ENCODE measurements around the gene SLC43A1. TPM values are rescaled to one million over a fixed set of nuclear protein-coding genes. Genes with fewer than 3 reads are reported as not detected.

Gene SLC43A1
- total and polyA plus RNA-seq, 2 experiments from 2014 or later = 19.6 to 49.7 TPM

DNA sequence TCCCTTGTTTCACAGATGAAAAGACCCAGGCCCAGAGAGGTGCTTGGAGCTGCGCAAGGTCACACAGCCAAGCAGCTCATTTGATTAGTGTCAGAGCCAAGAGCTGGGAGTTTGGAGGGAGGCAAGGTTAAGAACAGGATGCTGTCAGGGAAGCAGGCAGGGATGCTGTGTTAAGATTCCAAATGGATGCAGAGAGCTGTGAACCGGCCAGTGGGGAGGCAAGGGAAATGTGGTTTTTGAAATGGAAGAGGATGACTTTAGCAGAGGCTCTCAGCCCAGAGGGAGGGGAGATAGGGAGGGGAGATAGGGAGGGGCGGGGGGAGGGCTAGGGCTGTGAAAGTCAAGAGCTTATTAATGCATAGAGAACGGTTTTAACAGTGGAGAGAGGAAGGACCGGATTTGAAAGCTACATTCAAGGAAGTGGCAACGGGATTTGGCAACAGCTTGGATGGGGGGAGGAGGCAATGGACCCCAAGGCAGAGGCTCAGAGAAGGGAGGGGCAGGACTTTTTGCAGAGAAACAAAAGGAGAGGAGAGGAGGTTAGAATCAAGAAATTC, 42.1 kb downstream of the SLC43A1 start:
- H3F3A ChIP-seq (replicated peaks; ENCODE audit: low read depth) = peaks cover 22% of the 10 kb centered on the region; the same call in 1 of the 2 replicates
- peaks cover 35% of the 10 kb centered on the region for H3K36me3 Mint-ChIP-seq (ENCODE audit: low read depth)
- peak overlapping the region; percentile 21; the same call in 1 of the 3 replicates for H3K4me3 Mint-ChIP-seq
- H3K36me3 ChIP-seq (ENCODE audit: insufficient read depth) = no peaks in the 10 kb centered on the region
- TF ChIP-seq, protein P1, sequence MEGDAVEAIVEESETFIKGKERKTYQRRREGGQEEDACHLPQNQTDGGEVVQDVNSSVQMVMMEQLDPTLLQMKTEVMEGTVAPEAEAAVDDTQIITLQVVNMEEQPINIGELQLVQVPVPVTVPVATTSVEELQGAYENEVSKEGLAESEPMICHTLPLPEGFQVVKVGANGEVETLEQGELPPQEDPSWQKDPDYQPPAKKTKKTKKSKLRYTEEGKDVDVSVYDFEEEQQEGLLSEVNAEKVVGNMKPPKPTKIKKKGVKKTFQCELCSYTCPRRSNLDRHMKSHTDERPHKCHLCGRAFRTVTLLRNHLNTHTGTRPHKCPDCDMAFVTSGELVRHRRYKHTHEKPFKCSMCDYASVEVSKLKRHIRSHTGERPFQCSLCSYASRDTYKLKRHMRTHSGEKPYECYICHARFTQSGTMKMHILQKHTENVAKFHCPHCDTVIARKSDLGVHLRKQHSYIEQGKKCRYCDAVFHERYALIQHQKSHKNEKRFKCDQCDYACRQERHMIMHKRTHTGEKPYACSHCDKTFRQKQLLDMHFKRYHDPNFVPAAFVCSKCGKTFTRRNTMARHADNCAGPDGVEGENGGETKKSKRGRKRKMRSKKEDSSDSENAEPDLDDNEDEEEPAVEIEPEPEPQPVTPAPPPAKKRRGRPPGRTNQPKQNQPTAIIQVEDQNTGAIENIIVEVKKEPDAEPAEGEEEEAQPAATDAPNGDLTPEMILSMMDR (conservative IDR thresholded peaks at IDR 0.05; ENCODE audit: low read depth in 2 of 2) = no peak
- no peak overlapping the region for H2AFZ ChIP-seq
- peaks cover 39% of the 10 kb centered on the region for H3K27me3 ChIP-seq (ENCODE audit: insufficient read depth)
- peak overlapping the region; percentile 41; the same call in 1 of the 2 replicates for H3K4me2 ChIP-seq
- H4K20me1 ChIP-seq (replicated peaks; ENCODE audit: insufficient read depth) = no peaks in the 10 kb centered on the region; the same call in 1 of the 2 replicates
- no peak overlapping the region for H3K27ac ChIP-seq (ENCODE audit: low read depth)
- no peak for ATAC-seq
- no peak for DNase-seq (ENCODE audit: low spot score)
- peaks cover 53% of the 10 kb centered on the region for H3K4me1 ChIP-seq (ENCODE audit: insufficient read depth)
- H3K4me3 ChIP-seq = no peak overlapping the region
- H3K27ac Mint-ChIP-seq = no peak overlapping the region
- H3K79me2 ChIP-seq (replicated peaks; ENCODE audit: insufficient read depth) = no peaks in the 10 kb centered on the region
- H3K9me2 ChIP-seq (ENCODE audit: insufficient read depth) = no peaks in the 10 kb centered on the region
- peaks cover 40% of the 10 kb centered on the region for H3K27me3 Mint-ChIP-seq (ENCODE audit: insufficient read depth, low read depth, poor library complexity)
- H3K9me3 Mint-ChIP-seq = no peaks in the 10 kb centered on the region; the same call in 2 of the 3 replicates
- peaks cover 54% of the 10 kb centered on the region for H3K4me1 Mint-ChIP-seq

DNA sequence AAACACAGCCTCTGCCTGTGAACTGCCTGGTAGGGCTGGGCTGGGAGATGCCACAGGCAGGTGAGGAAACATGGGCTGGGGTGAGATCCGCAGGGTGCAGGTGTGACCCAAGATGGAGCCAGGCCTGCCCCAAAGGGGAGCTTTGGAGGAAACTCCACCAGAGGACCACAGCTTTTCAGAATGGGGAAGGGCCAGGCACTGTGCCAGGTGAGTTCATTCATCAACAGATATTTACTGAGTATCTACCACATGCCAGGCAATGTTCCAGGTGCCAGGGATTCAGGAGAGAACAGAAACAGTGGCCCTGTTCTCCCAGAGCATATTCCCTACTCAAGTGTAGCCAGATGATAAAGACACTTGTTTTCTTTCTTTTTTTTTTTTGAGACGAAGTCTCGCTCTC, 44.0 kb downstream of the SLC43A1 start:
- peaks cover 25% of the 10 kb centered on the region; the same call in 1 of the 2 replicates for H3F3A ChIP-seq (replicated peaks; ENCODE audit: low read depth)
- no peaks in the 10 kb centered on the region for H3K9me2 ChIP-seq (ENCODE audit: insufficient read depth)
- Mint-ChIP-seq H3K9me3 (no peaks in the 10 kb centered on the region; the same call in 2 of the 3 replicates), H3K4me3 (no peak overlapping the region), H3K27ac (no peak overlapping the region), H3K4me1 (peaks cover 47% of the 10 kb centered on the region), H3K36me3 (ENCODE audit: low read depth) (peaks cover 38% of the 10 kb centered on the region), H3K27me3 (ENCODE audit: insufficient read depth, low read depth, poor library complexity) (peaks cover 27% of the 10 kb centered on the region)
- peaks cover 21% of the 10 kb centered on the region for H3K27me3 ChIP-seq (ENCODE audit: insufficient read depth)
- no peaks in the 10 kb centered on the region; the same call in 1 of the 2 replicates for H4K20me1 ChIP-seq (replicated peaks; ENCODE audit: insufficient read depth)
- H2AFZ ChIP-seq = no peak overlapping the region
- no peaks in the 10 kb centered on the region for H3K79me2 ChIP-seq (replicated peaks; ENCODE audit: insufficient read depth)
- no peak overlapping the region for H3K4me2 ChIP-seq
- H3K36me3 ChIP-seq (ENCODE audit: insufficient read depth) = no peaks in the 10 kb centered on the region; the same call in 1 of the 2 replicates
- no peak for ATAC-seq
- no peak overlapping the region for H3K4me3 ChIP-seq
- no peak overlapping the region for H3K27ac ChIP-seq (ENCODE audit: low read depth)
- peaks cover 49% of the 10 kb centered on the region for H3K4me1 ChIP-seq (ENCODE audit: insufficient read depth)
- no peak for DNase-seq (ENCODE audit: low spot score)
- TF ChIP-seq, protein P2, sequence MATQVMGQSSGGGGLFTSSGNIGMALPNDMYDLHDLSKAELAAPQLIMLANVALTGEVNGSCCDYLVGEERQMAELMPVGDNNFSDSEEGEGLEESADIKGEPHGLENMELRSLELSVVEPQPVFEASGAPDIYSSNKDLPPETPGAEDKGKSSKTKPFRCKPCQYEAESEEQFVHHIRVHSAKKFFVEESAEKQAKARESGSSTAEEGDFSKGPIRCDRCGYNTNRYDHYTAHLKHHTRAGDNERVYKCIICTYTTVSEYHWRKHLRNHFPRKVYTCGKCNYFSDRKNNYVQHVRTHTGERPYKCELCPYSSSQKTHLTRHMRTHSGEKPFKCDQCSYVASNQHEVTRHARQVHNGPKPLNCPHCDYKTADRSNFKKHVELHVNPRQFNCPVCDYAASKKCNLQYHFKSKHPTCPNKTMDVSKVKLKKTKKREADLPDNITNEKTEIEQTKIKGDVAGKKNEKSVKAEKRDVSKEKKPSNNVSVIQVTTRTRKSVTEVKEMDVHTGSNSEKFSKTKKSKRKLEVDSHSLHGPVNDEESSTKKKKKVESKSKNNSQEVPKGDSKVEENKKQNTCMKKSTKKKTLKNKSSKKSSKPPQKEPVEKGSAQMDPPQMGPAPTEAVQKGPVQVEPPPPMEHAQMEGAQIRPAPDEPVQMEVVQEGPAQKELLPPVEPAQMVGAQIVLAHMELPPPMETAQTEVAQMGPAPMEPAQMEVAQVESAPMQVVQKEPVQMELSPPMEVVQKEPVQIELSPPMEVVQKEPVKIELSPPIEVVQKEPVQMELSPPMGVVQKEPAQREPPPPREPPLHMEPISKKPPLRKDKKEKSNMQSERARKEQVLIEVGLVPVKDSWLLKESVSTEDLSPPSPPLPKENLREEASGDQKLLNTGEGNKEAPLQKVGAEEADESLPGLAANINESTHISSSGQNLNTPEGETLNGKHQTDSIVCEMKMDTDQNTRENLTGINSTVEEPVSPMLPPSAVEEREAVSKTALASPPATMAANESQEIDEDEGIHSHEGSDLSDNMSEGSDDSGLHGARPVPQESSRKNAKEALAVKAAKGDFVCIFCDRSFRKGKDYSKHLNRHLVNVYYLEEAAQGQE (IDR thresholded peaks at IDR 0.05; ENCODE audit: unreplicated experiment) = no peak
- TF ChIP-seq, protein P3, sequence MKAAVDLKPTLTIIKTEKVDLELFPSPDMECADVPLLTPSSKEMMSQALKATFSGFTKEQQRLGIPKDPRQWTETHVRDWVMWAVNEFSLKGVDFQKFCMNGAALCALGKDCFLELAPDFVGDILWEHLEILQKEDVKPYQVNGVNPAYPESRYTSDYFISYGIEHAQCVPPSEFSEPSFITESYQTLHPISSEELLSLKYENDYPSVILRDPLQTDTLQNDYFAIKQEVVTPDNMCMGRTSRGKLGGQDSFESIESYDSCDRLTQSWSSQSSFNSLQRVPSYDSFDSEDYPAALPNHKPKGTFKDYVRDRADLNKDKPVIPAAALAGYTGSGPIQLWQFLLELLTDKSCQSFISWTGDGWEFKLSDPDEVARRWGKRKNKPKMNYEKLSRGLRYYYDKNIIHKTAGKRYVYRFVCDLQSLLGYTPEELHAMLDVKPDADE (IDR thresholded peaks at IDR 0.05) = no peak
- TF ChIP-seq STAT1 (IDR thresholded peaks at IDR 0.05; ENCODE audit: unreplicated experiment) = no peak
- TF ChIP-seq POLR2AphosphoS5 (IDR thresholded peaks at IDR 0.05; ENCODE audit: low read depth) = no peak
- no peak for TF ChIP-seq JUNB (IDR thresholded peaks at IDR 0.05; ENCODE audit: unreplicated experiment)
- TF ChIP-seq ZNF331 (CRISPR knock-in tag; IDR thresholded peaks at IDR 0.05; ENCODE audit: low read depth) = no peak
- TF ChIP-seq EZH2phosphoT487 (IDR thresholded peaks at IDR 0.05; ENCODE audit: unreplicated experiment) = no peak
- TF ChIP-seq ZNF114 (CRISPR knock-in tag; IDR thresholded peaks at IDR 0.05) = no peak
- no peak for TF ChIP-seq NANOG (IDR thresholded peaks at IDR 0.05; ENCODE audit: borderline replicate concordance)
- no peak for TF ChIP-seq EZH2 (IDR thresholded peaks at IDR 0.05; ENCODE audit: low read depth, unreplicated experiment)
- TF ChIP-seq, protein P1 (conservative IDR thresholded peaks at IDR 0.05; ENCODE audit: low read depth in 2 of 2) = no peak
